D721Med (cell line): ENCODE measurements around the gene PADI4.

Experiments
- DNase-seq: peaks from one replicate; pipeline ENCODE4 v3.0.0; 2011; ENCODE audit warnings: low spot score; ENCODE audit not compliant: insufficient read length
- FAIRE-seq: peaks from 2 replicates; lab custom pipeline; 2011; peaks lifted over from hg19 to GRCh38; lab: Jason Lieb, UNC
- TF ChIP-seq, protein P1 (sequence below): IDR thresholded peaks from 2 replicates; pipeline ENCODE4 v1.5.1; 2012; ENCODE audit warnings: mild to moderate bottlenecking, control low read depth; ENCODE audit not compliant: insufficient read depth; ENCODE audit errors: missing control alignments

The PADI4 gene

DNA sequence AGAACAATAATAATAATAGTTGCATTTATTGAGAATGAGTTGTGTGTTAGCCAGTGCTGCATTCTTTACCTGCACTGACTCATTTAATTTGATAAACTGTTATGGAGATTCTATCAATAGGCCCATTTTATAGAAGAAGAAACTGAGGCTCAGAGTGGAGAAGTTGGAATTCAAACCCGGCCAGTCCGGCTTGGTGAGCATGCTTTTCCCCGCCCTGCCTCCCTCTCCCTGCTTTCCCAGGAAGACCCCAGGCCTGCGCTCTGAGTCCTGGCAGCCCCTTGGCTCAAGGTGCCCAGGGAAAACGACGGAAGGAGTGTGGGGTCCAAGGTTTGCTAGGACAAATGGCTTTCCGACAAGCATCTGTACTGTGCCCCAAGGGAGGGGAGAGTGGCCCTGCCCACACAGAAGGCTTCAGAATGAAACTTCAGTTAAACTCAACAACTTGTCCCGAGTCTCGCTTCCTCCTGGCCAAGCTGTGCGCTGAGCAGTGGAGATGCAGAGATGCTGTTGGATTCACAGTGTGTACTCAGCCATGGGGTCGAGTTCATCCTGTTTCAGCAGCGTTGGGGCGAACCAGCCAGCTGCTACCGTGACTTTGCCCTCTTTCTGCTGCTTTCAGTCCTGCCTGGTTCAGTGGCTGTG lies 40.7 kb downstream of the PADI4 start:
- FAIRE-seq = no peak
- DNase-seq = no peak

DNA sequence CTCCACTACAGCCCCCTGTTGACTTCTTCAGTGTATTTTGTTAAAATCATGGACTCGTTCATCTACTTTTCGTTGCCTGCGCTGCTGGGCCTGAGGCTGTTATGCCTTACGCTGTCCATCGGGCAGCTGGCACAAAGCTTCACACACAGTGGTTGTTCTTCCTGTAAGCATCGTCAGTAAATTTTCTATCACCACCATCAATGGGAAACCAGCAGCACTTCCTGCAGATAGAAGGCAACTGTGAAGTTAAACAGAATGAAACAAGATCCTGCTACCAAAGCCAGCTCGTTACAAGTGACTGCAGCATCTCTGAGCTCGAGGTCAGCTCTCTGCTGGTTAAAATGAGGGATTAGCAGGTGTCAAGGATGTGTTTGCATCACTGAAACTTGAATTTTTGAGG lies 42.1 kb downstream of the PADI4 start:
- DNase-seq (no peak), FAIRE-seq (no peak)
- TF ChIP-seq, protein P1, sequence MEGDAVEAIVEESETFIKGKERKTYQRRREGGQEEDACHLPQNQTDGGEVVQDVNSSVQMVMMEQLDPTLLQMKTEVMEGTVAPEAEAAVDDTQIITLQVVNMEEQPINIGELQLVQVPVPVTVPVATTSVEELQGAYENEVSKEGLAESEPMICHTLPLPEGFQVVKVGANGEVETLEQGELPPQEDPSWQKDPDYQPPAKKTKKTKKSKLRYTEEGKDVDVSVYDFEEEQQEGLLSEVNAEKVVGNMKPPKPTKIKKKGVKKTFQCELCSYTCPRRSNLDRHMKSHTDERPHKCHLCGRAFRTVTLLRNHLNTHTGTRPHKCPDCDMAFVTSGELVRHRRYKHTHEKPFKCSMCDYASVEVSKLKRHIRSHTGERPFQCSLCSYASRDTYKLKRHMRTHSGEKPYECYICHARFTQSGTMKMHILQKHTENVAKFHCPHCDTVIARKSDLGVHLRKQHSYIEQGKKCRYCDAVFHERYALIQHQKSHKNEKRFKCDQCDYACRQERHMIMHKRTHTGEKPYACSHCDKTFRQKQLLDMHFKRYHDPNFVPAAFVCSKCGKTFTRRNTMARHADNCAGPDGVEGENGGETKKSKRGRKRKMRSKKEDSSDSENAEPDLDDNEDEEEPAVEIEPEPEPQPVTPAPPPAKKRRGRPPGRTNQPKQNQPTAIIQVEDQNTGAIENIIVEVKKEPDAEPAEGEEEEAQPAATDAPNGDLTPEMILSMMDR = no peak

More for the DNA sequence above, 40.7 kb downstream of the PADI4 start:
- TF ChIP-seq, protein P1 = no peak

DNA sequence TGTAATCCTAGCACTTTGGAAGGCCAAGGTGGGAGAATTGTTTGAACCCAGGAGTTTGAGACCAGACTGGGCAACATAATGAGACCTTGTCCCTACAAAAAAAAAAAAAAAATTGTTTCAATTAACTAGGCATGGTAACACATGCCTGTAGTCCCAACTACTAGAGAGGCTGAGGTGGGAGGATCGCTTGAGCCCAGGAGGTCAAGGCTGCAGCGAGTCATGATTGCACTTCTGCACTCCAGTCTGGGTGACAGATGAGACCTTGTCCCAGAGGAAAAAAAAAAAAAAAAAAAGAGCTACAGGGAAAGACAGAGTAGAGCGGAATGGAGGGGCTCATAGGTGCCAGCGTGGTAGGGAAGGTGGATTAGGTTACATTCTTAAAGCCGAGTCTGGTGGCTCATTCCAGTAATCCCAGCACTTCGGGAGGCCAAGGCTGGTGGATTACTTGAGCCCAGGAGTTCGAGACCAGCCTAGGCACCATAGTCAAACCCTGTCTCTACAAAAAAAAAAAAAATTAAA lies 43.0 kb downstream of the PADI4 start:
- DNase-seq (no peak), FAIRE-seq (no peak)
- TF ChIP-seq, protein P1 = no peak

DNA sequence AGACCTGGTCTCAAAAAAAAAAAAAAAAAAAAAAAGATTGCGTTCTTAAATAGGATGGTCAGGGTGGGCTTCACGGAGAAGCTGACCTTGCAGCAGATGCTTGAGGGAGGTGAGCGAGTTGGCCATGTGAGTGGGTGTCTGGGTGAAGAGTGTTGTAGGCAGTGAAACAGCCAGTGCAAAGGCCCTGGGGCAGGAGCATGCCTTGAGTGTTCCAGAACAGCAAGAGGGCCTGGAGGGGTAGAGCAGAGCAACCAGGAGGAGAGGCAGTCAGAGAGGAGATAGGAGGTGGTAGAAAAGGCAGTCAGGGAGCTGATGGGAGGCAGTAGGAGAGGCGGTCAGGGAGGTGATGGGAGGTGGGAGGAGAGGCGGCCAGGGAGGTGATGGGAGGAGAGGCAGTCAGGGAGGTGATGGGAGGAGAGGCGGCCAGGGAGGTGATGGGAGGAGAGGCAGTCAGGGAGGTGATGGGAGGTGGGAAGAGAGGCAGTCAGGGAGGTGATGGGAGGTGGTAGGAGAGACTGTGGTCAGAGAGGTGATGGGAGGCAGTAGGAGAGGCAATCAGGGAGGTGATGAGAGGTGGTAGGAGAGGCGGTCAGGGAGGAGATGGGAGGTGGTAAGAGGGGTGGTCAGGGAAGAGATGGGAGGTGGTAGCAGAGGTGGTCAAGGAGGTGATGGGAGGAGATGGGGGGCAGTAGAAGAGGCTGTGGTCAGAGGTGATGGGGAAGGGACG lies 43.8 kb downstream of the PADI4 start:
- no peak for FAIRE-seq
- TF ChIP-seq, protein P1 = no peak

DNA sequence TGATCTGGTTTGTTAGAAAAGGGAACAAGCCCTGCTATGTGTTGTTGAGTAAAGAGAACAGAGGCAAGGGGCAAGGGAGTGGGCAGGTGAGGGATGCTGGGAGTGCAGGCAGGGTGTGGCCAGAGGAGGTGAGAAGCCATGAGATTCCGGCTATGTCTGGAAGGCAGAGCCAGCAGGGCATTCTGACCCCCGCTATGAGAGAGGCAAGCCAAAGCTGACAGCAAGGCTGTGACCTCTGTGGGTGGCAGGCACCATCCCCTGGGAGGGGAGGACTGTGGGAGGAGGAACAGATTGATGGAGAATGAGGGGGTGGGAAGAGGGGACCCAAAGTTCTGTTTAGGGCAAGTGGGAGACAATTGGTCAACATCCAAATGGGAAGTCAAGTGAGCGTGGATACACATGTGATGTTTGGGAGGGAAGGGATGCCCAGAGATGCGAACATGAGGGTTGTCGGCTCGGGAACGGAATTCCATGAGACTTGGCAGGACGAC lies 44.5 kb downstream of the PADI4 start:
- TF ChIP-seq, protein P1 = no peak
- DNase-seq = no peak
- no peak for FAIRE-seq

More for the DNA sequence above, 43.8 kb downstream of the PADI4 start:
- no peak for DNase-seq

DNA sequence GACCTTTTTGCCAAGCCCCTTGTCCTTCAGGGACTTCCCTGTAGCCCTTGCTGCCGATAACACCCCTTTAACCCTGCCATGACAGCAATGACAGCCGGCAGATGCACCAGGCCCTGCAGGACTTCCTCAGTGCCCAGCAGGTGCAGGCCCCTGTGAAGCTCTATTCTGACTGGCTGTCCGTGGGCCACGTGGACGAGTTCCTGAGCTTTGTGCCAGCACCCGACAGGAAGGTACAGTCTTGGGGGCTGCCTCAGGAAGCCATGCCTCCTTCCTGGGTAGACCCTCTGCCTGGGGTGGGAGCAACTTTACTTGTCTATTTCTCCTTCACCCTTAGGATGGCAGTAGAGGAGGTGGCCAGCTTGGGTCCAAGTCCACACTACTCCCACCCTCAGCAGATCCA lies 47.9 kb downstream of the PADI4 start:
- FAIRE-seq (no peak), DNase-seq (no peak)
- TF ChIP-seq, protein P1 = no peak
